AG04449 (cell line): Measurements from ENCODE around the gene AFMID.
"Not testable (repeated sequence)": the region's sequence is repeated elsewhere in the genome, so short reads cannot be mapped to it uniquely, and the experiment has no call there.

Source experiments
- CTCF ChIA-PET: fragments of 350-600 bp; formaldehyde crosslinking; extraction: SDS; loops from one replicate; lab custom pipeline; 2021; ENCODE audit warnings: antibody characterized with exemption; lab: Yijun Ruan, JAX
- POLR2A ChIA-PET: fragments of 400-600, 350-600 bp; formaldehyde crosslinking; extraction: SDS; loops from one replicate; lab custom pipeline; 2020; ENCODE audit warnings: antibody characterized with exemption, inconsistent platforms; lab: Yijun Ruan, JAX
- DNase-seq: peaks from one replicate; pipeline ENCODE4 v3.0.0-alpha.2; 2010; ENCODE audit warnings: low read depth, low spot score
- H3K4me3 ChIP-seq: 2 replicates; pipeline ENCODE4 v1.5.1; 2011; ENCODE audit warnings: low read depth, mild to moderate bottlenecking, control low read depth, low read length
- TF ChIP-seq, protein P1 (sequence below): IDR thresholded peaks from one replicate; pipeline ENCODE4 v1.5.1; 2011; ENCODE audit warnings: mild to moderate bottlenecking, moderate library complexity, low read length, control low read depth, inconsistent platforms; ENCODE audit not compliant: insufficient read depth; ENCODE audit errors: missing control alignments

The AFMID gene

GRCh38 chr17:78252111-78252634, 65.0 kb downstream of the AFMID start:
- no peak for DNase-seq
- no peak overlapping the region for H3K4me3 ChIP-seq
- TF ChIP-seq, protein P1, sequence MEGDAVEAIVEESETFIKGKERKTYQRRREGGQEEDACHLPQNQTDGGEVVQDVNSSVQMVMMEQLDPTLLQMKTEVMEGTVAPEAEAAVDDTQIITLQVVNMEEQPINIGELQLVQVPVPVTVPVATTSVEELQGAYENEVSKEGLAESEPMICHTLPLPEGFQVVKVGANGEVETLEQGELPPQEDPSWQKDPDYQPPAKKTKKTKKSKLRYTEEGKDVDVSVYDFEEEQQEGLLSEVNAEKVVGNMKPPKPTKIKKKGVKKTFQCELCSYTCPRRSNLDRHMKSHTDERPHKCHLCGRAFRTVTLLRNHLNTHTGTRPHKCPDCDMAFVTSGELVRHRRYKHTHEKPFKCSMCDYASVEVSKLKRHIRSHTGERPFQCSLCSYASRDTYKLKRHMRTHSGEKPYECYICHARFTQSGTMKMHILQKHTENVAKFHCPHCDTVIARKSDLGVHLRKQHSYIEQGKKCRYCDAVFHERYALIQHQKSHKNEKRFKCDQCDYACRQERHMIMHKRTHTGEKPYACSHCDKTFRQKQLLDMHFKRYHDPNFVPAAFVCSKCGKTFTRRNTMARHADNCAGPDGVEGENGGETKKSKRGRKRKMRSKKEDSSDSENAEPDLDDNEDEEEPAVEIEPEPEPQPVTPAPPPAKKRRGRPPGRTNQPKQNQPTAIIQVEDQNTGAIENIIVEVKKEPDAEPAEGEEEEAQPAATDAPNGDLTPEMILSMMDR, result no peak
- ChIA-PET CTCF (interaction anchor here (0.9 to 10.3 kb wide), 29 partner anchors 9 to 238 kb away, joined by 3 to 177 read pairs (median 6); partner anchors contain the start of genes AFMID, TK1 and TMEM235), POLR2A (no interaction called here)

DNA sequence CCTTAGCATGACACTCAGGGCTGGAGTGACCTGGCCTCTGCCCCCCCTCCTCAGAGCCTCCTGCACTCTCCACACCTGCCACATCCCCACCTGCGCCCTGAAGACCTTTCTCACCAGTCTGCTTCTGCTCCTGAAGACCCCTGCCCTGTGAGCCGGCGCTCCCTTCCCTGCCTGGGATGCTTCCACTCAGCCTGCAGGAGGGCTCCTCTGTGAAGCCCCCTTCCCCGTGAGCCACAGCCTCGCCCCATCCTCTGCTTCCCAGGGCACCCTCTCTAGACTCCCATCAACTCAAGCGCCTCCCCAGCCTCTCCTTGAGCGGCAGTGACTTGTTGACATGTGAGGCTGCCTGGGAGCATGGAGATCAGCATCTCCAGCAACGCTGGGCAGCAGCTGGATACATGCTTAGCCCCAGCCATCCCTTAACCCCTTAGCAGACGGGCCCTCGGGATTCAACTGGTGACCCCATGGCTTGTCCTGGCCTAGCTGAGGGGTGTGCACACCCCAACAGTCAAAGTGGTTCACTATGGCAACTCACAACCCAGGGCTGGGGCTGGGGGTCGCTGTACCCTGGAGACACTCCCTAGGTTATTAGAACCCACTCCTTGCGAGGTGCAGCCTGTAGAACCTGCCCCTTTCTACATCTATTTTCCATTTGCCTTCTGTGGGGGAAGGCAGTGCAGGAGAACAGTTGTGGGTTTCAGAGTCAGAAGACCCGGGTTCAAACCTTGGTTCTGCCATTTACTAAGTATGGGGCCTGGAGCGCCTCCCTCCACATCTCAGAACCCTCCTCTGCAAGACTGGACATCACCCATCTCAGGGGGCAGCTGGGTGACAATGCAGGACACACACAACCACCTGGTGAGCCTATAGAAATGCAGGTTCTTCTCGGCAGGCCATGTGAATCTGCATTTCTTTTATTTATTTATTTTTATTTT, 65.8 kb downstream of the AFMID start:
- CTCF ChIA-PET, result interaction anchor here (1.1 to 10.3 kb wide), 9 partner anchors 10 to 234 kb away, joined by 3 to 177 read pairs (median 17); no protein-coding TSS in a partner anchor
- TF ChIP-seq, protein P1, result no peak
- H3K4me3 ChIP-seq, result no peak overlapping the region
- no peak for DNase-seq
- POLR2A ChIA-PET, result no interaction called here

DNA sequence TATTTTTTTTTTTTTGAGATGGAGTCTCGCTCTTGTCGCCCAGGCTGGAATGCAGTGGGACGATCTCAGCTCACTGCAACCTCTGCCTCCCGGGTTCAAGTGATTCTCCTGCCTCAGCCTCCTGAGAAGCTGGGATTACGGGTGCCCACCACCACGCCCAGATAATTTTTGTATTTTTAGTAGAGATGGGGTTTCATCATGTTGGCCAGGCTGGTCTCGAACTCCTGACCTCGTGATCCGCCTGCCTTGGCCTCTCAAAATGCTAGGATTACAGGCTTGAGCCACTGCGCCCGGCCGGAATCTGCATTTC, 66.4 kb downstream of the AFMID start:
- H3K4me3 ChIP-seq, result peak overlapping the region; percentile 85
- POLR2A ChIA-PET, result not testable (repeated sequence)

DNA sequence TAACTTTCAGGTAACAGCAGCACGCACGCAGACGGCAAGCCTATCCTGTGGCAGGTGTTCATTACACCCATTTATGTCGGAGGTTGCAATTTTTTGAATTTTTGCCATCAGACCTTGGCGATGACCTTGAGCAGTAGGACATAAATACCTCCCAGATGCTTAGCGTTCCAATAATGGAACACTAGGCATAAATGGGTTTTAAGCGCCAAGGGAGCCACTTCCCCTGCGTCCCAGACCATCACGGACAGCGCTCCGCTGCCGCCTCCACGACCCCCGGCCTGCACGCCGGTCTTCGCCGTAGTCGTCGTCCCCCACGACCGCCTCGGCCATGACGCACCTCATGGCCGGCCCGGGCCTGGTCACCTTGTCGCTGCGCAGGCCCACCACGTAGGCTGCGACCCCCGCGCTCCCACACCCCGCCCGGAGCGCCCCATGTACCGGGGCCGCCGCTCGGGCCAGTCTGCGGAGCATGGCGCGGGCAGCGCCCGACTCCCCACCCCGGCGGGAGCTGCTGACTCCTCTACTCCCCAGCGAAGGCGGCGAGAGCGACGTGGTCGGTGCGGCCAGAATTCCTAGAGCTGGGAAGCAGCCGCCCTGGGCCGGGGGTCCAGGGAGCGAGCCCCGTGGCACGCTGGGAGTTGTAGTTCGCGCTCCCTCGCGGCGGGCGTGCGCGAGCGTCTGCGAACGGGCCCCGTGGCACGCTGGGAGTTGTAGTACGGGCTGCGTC, 66.9 kb downstream of the AFMID start:
- ChIA-PET POLR2A (no interaction called here), CTCF (interaction anchor here (0.6 to 10.3 kb wide), 9 partner anchors 8 to 167 kb away, joined by 3 to 177 read pairs (median 6); partner anchors contain the start of genes AFMID and TK1)
- DNase-seq, result no peak
- TF ChIP-seq, protein P1, result no peak
- H3K4me3 ChIP-seq, result peak overlapping the region; percentile 85

More for the DNA sequence above, 66.4 kb downstream of the AFMID start:
- CTCF ChIA-PET, result interaction anchor here (1.1 to 10.3 kb wide), 3 partner anchors 9 to 168 kb away, joined by 3 to 177 read pairs (median 55); no protein-coding TSS in a partner anchor
- DNase-seq, result not testable (repeated sequence)

- no peak for DNase-seq
- POLR2A ChIA-PET, result interaction anchor here (0.9 kb wide), 1 partner anchor 105 kb away, joined by 3 read pairs; the partner anchor contains the start of gene SOCS3
- TF ChIP-seq, protein P1, result no peak
- CTCF ChIA-PET, result interaction anchor here (0.7 to 10.3 kb wide), 9 partner anchors 9 to 236 kb away, joined by 3 to 177 read pairs (median 5); partner anchors contain the start of genes AFMID and TK1
- H3K4me3 ChIP-seq, result no peak overlapping the region
Measured at GRCh38 chr17:78255029-78255656, 68.0 kb downstream of the AFMID start.
